Panc1 (cell line): ENCODE measurements around the gene CFAP251. TPM values are rescaled to one million over a fixed set of nuclear protein-coding genes. Genes with fewer than 3 reads are reported as not detected.

Experiments
- ATAC-seq: fragments of 200-7000 bp; cut with Tn5 transposase; 2 replicates; pipeline ENCODE4 v1.9.1; 2020; ENCODE audit warnings: mild to moderate bottlenecking, moderate library complexity
- BruUV-seq: library from RNA; stranded (reverse); fragments of 400-500 nt; replicated peaks from 2 replicates; lab custom pipeline; 2021; lab: Mats Ljungman, UMichigan
- CTCF ChIA-PET: fragments of 300-600 bp; sonication (Branson Sonifier 250); formaldehyde crosslinking; loops from one replicate; lab custom pipeline; 2022; ENCODE audit warnings: antibody characterized with exemption; lab: Charles Lee
- POLR2A ChIA-PET: fragments of 300-600 bp; sonication (Branson Sonifier 250); formaldehyde crosslinking; loops from one replicate; lab custom pipeline; 2022; ENCODE audit warnings: antibody characterized with exemption; lab: Charles Lee
- DNase-seq: peaks from one replicate; pipeline ENCODE4 v3.0.0-alpha.2; 2010; ENCODE audit warnings: low read depth, low spot score
- H3K27ac ChIP-seq: 2 replicates; pipeline ENCODE4 v1.5.1; 2011; ENCODE audit warnings: mild to moderate bottlenecking, low read length, inconsistent platforms
- H3K27me3 ChIP-seq: fragments of 200-500 bp; sonication (Bioruptor generic); 2 replicates; pipeline ENCODE4 v1.6.0; 2014; ENCODE audit warnings: low read length, inconsistent platforms; ENCODE audit not compliant: control insufficient read depth, insufficient read depth
- H3K36me3 ChIP-seq: fragments of 200-500 bp; sonication (Bioruptor generic); 2 replicates; pipeline ENCODE4 v1.5.1; 2014; ENCODE audit warnings: inconsistent platforms, mild to moderate bottlenecking, low read length, moderate library complexity; ENCODE audit not compliant: control insufficient read depth, insufficient read depth
- H3K4me1 ChIP-seq: 2 replicates; pipeline ENCODE4 v1.5.1; 2011; ENCODE audit warnings: inconsistent platforms, mild to moderate bottlenecking, low read length, moderate library complexity; ENCODE audit not compliant: control insufficient read depth, insufficient read depth
- H3K4me3 ChIP-seq, 2 experiments: 2 replicates each; pipeline ENCODE4 v1.5.1; 2011 to 2012; ENCODE audit warnings: low read depth in 2 of 2, low read length in 2 of 2, mild to moderate bottlenecking in 2 of 2, inconsistent platforms in 1 of 2, moderate library complexity in 1 of 2
- H3K9me3 ChIP-seq: fragments of 200-500 bp; sonication (Bioruptor generic); 2 replicates; pipeline ENCODE4 v1.5.1; 2014; ENCODE audit warnings: low read depth, mild to moderate bottlenecking, inconsistent platforms, low read length, moderate library complexity; ENCODE audit not compliant: control insufficient read depth, insufficient read depth
- POLR2AphosphoS5 ChIP-seq: IDR thresholded peaks from 2 replicates; pipeline ENCODE4 v1.6.1; 2012; ENCODE audit warnings: mild to moderate bottlenecking, low read depth, low read length, moderate library complexity
- SIN3A ChIP-seq: IDR thresholded peaks from 2 replicates; pipeline ENCODE4 v1.6.1; 2012; ENCODE audit warnings: low read depth, mild to moderate bottlenecking, low read length, moderate library complexity, borderline replicate concordance; ENCODE audit not compliant: insufficient read depth
- TCF7L2 ChIP-seq: IDR thresholded peaks from 2 replicates; pipeline ENCODE4 v1.6.1; 2011; ENCODE audit warnings: mild to moderate bottlenecking, low read depth, low read length, inconsistent platforms
- in situ Hi-C: cut with HindIII; loops from 2 replicates; pipeline ENCODE4 v1.10.0; 2016; ENCODE audit warnings: low sequenced_read_pairs, low pct_unique_long_range_greater_than_20kb
- intact Hi-C: fragments of 100-400 bp; cut with micrococcal nuclease; formaldehyde crosslinking; loops from one replicate; pipeline ENCODE4 v1.10.0; 2022; ENCODE audit not compliant: unreplicated experiment
- total RNA-seq: library from RNA; stranded (reverse); gene quantifications from one replicate; pipeline ENCODE4 v1.2.1, GENCODE V29; 2021; ENCODE audit not compliant: unreplicated experiment
- TF ChIP-seq, protein P1 (sequence below): fragments of 450-650 bp; IDR thresholded peaks from 2 replicates; pipeline ENCODE4 v1.5.1; 2017; ENCODE audit warnings: mild to moderate bottlenecking
- TF ChIP-seq, protein P2 (sequence below), 2 experiments: IDR thresholded peaks; 2 replicates each; pipeline ENCODE4 v1.6.1; 2011 to 2012; ENCODE audit warnings: low read depth in 2 of 2, control low read depth in 1 of 2, low read length in 1 of 2, mild to moderate bottlenecking in 1 of 2, moderate library complexity in 1 of 2; ENCODE audit not compliant: insufficient read depth in 1 of 2

CFAP251 gene
- total RNA-seq, 1 experiment from 2014 or later, result 4.2 TPM

DNA sequence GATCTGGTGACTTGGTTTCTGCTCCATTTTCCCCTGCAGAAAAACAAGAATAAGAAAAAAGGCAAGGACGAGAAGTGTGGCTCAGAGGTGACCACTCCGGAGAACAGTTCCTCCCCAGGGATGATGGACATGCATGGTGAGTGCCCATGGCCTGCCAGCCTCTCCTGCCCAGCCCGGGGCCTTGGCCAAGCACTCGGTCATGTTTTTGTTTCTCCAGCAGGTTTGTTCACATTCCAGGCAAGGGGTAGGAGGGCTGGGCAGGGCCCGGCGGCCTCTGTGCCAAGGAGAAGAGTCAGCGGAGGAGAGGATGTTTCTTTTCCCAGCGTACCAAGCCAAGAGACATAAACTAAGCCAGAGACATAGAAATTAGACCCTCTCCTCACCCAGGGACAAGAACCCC, 116.9 kb downstream of the CFAP251 start:
- intact Hi-C loops (no loop called here), in situ Hi-C loops (no loop called here)
- Histone ChIP-seq H3K27ac (no peak overlapping the region), H3K36me3 (no peaks in the 10 kb centered on the region; the same call in 1 of the 2 replicates), H3K4me1 (no peaks in the 10 kb centered on the region), H3K9me3 (no peaks in the 10 kb centered on the region), H3K4me3 (no peak overlapping the region), H3K27me3 (no peaks in the 10 kb centered on the region)
- ATAC-seq (no peak), DNase-seq (no peak)
- POLR2A ChIA-PET, result no interaction called here
- no peak for TF ChIP-seq SIN3A
- TF ChIP-seq TCF7L2, result no peak
- TF ChIP-seq, protein P1, sequence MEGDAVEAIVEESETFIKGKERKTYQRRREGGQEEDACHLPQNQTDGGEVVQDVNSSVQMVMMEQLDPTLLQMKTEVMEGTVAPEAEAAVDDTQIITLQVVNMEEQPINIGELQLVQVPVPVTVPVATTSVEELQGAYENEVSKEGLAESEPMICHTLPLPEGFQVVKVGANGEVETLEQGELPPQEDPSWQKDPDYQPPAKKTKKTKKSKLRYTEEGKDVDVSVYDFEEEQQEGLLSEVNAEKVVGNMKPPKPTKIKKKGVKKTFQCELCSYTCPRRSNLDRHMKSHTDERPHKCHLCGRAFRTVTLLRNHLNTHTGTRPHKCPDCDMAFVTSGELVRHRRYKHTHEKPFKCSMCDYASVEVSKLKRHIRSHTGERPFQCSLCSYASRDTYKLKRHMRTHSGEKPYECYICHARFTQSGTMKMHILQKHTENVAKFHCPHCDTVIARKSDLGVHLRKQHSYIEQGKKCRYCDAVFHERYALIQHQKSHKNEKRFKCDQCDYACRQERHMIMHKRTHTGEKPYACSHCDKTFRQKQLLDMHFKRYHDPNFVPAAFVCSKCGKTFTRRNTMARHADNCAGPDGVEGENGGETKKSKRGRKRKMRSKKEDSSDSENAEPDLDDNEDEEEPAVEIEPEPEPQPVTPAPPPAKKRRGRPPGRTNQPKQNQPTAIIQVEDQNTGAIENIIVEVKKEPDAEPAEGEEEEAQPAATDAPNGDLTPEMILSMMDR, result no peak
- no peak for TF ChIP-seq POLR2AphosphoS5
- TF ChIP-seq, protein P2, sequence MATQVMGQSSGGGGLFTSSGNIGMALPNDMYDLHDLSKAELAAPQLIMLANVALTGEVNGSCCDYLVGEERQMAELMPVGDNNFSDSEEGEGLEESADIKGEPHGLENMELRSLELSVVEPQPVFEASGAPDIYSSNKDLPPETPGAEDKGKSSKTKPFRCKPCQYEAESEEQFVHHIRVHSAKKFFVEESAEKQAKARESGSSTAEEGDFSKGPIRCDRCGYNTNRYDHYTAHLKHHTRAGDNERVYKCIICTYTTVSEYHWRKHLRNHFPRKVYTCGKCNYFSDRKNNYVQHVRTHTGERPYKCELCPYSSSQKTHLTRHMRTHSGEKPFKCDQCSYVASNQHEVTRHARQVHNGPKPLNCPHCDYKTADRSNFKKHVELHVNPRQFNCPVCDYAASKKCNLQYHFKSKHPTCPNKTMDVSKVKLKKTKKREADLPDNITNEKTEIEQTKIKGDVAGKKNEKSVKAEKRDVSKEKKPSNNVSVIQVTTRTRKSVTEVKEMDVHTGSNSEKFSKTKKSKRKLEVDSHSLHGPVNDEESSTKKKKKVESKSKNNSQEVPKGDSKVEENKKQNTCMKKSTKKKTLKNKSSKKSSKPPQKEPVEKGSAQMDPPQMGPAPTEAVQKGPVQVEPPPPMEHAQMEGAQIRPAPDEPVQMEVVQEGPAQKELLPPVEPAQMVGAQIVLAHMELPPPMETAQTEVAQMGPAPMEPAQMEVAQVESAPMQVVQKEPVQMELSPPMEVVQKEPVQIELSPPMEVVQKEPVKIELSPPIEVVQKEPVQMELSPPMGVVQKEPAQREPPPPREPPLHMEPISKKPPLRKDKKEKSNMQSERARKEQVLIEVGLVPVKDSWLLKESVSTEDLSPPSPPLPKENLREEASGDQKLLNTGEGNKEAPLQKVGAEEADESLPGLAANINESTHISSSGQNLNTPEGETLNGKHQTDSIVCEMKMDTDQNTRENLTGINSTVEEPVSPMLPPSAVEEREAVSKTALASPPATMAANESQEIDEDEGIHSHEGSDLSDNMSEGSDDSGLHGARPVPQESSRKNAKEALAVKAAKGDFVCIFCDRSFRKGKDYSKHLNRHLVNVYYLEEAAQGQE (IDR thresholded peaks at IDR 0.05; ENCODE audit: insufficient read depth in 1 of 2, low read depth in 2 of 2, low read length in 1 of 2), result no peak
- CTCF ChIA-PET, result no interaction called here
- BruUV-seq, result no TSS peak

DNA sequence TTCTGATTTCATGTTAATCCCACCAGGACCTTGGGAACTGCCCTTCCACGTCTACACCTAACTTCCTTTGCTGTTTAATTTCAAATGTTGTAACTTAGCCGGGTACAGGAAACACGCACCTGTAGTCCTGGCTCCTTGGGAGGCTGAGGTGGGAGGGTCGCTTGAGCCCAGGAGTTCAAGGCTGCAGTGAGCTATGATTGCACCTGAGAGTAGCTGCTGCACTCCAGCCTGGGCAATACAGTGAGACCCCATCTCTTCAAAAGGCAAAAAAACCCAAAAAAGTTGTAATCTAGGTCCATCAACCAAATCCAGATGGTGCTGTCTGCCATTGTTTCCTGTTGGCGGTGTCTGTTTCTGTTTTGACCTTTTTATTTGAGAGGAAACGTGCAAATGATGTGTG, 117.8 kb downstream of the CFAP251 start:
- Histone ChIP-seq H3K27ac (no peak overlapping the region), H3K4me1 (no peaks in the 10 kb centered on the region), H3K36me3 (no peaks in the 10 kb centered on the region; the same call in 1 of the 2 replicates), H3K27me3 (no peaks in the 10 kb centered on the region), H3K9me3 (no peaks in the 10 kb centered on the region), H3K4me3 (no peak overlapping the region)
- TF ChIP-seq SIN3A (no peak), TCF7L2 (no peak), POLR2AphosphoS5 (no peak)
- TF ChIP-seq, protein P2 (IDR thresholded peaks at IDR 0.05; ENCODE audit: insufficient read depth in 1 of 2, low read depth in 2 of 2, low read length in 1 of 2), result no peak
- TF ChIP-seq, protein P1, result no peak
- intact Hi-C loops (no loop called here), in situ Hi-C loops (no loop called here)
- no peak for DNase-seq
- POLR2A ChIA-PET, result no interaction called here
- ATAC-seq, result no peak
- CTCF ChIA-PET, result no interaction called here
- no TSS peak for BruUV-seq
